Nucleus accumbens (tissue), 56 donors: ENCODE results near the gene SLC2A11.
"Not testable (repeated sequence)": the region's sequence is repeated elsewhere in the genome, so short reads cannot be mapped to it uniquely, and the experiment has no call there.

Experiments used
- DNase-seq, 56 donors: peaks; one replicate each; lab custom pipeline; 2025; lab: John Stamatoyannopoulos, UW

SLC2A11 gene

DNA sequence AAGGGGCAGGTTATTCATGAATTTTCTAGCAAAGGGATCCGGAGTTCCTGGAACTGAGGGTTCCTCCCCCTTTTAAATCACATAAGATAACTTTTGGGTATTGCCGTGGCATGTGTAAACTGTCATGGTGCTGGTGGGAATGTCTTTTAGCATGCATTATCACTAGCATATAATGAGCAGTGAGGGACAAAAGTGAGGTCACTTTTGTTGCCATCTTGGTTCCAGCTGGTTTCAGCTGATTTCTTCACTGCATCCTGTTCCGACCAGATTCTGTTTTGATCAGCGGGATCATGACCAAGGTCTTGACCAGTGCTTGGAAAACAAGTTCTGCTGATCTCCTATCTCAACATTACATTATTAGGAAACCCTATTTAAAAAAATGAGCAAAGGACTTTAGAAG lies 43.9 kb downstream of the SLC2A11 start:
- DNase-seq = no peak

DNA sequence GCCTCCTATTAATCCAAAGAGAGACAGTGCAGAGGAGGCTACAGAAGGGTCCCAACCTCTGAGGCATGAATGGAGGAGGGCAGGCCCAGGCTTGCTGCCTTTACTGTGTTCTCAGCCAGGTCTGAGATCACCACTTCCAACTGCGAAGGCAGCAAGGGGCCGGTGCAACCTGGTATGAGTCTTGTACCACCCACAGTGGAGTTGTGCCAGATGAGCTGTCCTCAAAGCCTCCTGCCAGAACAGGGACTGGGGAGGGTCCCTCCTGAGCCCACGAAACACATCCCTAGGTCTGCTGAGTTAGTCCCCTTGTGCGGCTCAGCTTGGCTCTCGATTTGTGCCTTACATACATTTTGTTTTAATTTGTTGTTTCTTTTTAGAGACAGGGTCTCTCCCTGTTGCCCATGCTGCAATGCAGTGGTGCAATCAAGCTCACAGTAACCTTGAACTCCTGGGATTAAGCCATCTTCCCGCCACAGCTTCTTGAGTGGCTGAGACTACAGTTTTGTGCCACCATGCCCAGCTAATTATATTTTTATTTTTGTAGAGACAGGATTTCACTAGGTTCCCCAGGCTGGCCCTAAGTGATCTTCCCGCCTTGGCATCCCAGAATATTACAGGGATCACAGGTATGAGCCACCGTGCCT lies 45.8 kb downstream of the SLC2A11 start:
- no peak for DNase-seq

DNA sequence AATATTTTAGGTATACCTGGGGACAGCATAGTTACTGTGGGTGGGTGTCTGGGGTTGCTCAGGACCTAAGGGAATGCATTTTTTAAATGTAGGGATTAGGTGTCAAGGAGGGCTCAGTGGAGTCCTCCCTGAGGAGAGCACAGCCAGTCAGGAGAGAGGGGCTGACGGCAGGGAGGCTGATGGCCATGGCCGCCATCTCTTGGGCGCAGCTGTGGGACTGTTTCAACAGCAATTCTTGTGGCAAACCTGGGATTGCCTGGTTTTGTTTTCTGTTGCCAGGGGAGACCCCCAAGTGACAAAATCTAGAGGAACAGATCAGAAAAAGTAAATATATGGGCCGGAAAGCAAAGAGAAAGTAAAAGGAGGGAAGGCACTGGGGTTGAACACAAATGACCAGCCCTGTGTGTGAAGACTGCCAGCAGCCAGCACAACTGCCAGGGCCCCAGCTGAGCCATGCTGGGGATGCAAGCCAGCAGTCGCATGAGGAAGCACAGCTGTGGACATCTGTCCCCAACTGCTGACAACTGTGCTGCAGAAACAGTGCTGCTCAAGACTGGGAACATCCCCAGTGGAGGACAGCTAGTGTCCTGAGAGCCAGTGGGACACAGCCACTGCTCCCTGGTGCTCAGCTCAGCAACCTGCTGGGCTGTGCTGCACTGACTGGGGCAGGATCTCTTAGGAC lies 47.0 kb downstream of the SLC2A11 start:
- peak in 52 of 56 donors; percentile 14 to 87 (median 67) for DNase-seq

DNA sequence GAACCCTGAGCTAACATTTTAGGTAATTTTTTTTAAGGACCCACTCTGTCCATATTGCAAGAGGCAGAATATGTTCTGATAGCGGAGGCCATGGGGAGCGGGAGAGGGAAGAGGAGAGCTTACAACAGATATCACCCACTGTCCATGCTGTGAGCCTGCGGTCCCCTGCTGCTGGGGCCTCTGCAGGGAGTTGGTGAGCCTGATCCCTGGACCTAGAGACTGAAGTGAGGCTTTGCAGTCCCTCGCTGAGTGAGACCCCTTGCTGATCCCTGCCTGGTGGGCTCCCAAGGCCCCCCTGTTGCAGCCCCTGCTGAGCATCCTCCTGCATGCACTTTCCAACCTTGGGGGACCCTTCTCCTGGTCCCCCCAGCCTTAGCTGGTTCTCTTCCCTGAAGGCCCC lies 49.0 kb downstream of the SLC2A11 start:
- no peak for DNase-seq

DNA sequence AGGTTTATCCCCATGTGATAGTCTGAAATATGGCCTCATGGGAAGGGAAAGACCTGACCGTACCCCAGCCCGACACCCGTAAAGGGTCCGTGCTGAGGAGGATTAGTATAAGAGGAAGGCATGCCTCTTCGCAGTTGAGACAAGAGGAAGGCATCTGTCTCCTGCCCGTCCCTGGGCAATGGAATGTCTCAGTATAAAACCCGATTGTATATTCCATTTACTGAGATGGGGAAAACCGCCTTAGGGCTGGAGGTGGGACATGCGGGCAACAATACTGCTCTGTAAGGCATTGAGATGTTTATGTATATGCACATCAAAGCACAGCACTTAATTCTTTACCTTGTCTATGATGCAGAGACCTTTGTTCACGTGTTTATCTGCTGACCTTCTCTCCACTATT lies 49.7 kb downstream of the SLC2A11 start:
- DNase-seq = not testable (repeated sequence)

DNA sequence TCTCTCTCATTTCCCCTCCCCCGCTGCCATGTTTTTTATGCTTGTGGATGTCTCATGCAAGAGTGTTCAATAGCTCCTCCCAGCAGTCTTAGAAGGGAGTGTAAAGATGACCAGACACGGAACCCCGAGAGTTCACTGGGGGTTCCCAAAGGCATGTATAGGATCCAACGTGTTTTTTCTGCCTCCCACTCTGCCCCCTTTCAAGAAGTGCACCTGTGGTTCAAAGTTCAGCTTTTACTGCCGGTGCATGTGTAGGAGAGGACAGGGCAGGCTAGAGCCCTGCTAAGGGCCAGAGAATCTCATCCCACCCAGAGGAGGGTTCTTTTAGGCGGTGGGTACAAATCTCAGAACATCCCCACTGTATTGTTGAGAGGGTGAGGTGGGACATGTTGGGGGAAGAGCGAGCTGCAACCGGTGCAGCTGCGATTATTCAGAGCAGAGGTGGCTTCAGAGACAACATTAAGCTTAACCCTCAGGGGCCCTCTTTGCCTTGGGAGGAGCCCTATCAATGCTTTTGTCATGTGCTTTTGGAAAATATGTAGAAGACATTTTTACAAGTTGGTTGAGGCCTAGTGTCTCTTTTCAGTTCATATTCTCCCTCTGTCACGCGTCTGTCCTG lies 51.0 kb downstream of the SLC2A11 start:
- no peak for DNase-seq

DNA sequence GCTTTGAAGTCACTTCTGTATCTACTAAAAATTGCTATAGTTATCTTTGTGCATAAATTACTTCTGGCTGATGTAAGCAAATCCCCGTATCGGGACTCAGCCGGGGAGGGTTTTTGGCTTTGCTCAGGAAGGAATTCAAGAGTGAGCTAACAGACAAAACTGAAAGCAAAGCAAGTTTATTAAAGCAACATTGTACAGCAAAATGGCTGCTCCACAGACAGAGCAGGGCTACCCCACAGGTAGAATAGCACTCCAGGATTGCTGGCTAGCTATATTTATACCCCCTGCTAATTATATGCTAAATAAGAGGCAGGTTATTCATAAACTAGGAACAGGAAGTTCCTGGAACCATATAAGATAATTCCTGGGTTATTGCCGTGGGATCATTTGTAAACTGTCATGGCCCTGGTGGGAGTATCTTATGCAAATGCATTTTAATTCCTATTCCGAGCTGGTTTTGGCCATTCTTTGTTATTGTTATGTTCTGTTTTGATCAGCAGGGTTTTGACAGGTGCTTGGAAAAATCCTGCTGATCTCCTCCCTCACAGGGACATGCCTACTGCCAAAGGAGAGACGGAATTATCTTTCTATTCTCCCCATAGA lies 51.7 kb downstream of the SLC2A11 start:
- DNase-seq = no peak

DNA sequence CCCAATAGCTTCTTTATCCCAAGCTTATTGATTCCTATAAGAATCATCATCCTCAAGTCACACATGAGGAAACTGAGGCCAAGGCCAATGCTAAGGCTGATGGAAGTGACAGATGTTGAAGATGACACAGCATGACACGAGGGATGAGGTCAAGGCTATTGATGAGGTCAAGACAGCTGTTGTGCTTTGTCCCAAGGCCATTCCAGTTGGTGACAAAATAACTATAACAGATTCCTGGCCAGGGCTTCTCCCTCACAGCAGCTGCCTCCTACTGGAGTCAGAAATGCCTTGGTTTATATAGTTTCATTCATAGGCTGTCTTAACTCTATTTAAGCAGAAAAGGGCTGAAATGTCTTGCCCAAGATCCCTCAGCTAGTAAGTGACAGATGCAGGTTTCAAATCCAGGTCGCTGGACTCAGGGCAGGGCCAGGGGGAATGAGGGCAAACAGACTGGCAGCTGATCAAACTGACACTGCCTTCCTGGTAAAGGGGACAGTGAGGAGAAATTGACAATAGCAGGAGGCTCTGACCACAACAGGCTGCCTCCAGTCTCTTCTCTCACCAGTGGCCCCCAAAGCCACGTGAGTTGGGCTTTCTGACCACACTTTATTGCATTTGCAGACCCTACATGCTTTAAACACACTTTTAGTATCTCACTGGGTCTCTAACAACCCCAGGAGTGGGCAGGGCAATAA lies 53.0 kb downstream of the SLC2A11 start:
- no peak for DNase-seq

DNA sequence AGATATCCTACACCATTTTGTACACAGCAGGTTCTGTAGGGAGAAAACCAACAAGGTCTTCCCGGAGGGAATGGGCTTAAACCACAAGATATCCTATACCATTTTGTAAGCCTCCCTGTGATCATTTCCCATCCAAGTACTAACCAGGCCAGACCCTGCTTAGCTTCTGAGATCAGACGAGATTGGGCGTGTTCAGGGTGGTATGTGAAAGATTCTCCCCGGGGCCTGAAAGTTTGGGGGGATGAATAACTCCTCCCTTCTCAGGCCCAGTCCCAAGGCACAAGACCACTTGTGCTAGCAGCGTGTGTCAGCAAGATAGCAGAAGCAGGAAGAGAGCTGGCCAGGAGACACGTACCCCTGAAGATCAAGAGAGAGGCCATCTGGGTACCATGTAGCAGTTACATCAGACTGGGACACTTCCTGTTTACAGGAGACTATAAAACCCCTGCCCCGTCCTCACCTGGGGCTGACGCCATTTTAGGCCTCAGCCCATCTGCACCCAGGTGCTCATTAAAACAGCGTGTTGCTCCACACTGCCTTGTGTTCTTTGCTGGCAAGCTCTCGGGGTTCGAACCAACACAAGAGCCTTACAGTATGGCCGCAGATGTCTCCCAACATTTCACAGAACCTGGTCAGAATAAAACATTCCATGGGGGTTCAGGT lies 53.8 kb downstream of the SLC2A11 start:
- DNase-seq = no peak

DNA sequence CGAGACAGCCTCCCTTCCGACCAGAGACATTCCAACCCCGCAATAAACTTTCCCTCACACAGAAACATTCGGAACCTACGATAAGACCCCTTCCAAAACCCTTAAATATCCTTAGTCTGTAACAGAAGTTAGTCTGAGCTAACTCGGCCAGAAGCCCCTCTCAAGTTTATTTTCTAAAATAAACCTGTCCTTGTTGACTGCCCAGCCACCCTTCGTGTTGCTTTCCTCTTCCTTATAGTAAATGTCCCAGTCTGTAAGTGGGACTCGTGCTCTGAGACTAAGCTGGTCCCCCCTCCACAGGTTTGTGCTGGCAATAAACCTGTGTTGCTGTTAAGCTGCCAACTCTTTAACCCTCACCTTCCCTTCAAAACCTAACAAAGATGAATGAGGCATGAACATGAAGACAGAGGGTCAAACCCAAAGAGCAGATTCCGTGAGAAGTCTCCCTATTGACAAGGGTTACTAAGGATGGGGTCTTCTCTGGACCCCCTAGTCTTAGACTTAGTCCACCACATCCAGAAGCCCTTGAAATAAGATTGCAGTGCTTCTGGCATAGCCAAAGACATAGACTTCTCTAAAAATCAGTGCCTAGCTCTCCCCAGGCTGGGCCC lies 54.7 kb downstream of the SLC2A11 start:
- no peak for DNase-seq

DNA sequence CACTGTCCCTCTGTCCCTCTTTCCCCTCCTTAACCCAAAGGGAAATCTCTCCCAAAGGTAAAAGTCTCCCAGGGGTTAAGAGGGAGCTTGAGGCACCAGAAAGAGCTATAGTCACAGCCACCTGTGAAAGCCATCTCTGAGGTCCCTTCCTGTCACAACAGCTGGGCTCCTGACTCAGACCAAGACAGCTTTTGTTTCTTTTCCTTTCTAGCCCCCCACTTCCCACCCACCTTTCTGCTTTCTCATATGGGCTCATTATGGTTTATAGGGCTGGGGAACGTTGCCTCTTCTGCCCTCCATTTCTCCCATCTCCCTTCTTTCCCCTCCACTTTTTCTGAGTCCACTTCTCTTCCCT lies 55.6 kb downstream of the SLC2A11 start:
- DNase-seq = no peak

DNA sequence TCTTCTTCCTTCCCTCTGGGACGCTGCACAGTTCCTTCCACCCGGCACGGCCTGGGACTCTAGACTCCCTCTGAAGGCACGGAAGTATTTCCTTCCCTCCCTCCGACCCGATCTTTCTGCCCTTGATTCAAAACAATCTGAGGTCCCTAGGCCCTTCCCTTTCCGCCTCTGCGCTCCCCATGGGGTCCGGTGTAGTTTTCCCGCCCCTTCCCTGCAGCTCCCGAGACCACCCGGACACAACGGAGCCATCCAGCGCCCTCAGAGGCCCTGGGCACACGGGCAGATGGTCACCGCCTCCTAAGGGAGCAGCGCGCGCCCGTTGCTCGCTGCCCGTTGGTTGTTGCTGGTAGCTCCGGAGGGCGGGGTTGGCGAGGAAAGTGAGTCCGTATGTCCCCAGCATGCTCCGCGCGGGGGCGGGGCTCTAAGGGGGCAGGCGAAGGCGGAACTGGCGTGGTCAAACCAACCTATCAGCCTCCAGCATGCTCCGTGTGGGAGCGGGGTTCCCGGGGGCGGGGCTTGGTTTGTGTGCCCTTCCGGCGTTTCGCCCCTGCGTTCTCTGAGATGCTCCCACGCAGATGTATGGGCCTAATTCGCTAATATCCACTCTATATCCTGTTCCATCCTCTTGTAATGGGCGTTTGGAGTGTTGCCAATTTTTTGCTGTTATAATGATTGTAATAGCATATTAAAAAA lies 56.1 kb downstream of the SLC2A11 start:
- DNase-seq = peak; percentile 72 to 100 (median 98)

DNA sequence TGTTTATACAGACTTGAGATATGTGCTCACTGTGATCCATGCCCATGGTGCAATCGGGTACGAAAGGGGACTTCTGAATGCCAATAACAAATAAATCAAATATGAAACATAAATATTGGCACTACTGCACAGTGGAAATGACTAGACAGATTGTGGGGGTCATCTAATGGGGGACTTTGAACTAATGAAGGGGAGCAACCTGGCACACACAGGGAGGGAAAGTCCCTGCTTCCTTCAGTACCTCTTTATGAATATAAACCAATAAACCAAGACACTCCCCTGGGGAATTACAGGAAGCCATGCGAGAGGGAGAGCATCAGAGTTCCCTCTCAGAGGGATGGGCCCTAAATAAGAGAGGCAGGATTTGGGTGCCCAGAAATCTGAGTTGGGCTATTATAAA lies 57.6 kb downstream of the SLC2A11 start:
- no peak for DNase-seq

DNA sequence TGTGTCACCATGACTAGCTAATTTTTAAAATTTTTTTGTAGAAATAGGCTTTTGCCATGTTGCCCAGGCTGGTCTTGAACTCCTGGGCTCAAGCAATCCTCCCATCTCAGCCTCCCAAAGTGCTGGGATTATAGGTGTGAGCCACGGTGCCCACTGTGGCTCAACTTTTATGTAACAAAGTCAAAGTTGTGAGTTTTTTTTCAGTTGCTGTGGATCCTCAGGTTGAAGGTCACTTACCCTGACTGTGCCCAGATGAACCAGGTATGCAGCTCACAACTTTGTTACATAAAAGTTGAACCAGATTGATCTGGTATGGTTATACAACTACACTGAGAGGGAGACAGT lies 62.6 kb downstream of the SLC2A11 start:
- not testable (repeated sequence) for DNase-seq

DNA sequence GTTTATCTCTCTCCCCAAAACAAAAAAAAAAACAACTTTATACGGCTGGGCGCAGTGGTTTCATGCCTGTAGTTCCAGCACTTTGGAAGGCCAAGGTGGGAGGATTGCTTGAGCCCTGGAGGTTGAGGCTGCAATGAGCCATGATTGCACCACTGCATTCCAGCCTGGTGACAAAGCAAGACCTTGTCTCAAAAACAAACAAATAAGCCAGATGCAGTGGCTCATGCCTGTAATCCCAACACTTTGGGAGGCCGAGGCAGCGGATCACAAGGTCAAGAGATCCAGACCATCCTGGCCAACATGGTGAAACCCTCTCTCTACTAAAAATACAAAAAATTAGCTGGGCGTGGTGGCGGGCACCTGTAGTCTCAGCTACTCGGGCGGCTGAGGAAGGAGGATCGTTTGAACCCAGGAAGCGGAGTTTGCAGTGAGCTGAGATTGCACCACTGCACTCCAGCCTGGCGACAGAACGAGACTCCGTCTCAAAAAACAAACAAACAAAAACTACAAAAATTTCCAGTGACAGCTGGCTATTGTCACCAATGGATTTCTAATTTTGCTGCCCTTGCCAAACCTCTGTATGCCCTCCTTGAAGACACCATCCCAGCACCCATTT lies 64.0 kb downstream of the SLC2A11 start:
- DNase-seq = not testable (repeated sequence)

DNA sequence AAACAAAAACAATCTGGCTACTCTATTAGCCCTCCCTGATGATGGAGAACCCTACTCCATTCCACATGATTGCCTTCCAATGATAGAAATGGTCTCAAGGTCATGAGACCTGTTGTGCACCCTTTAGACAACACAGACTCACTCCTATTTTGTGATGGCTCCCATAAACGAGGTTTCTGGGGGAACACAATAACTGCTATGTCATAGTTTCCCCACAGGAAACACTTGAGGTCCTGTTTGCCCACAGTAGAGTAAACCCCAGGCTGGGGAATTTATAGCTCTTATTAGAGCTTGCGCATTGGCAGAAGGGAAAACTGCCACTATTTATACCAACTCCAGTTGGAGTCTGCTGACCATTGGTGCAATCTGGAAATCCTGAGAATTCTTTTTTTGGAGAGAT lies 65.2 kb downstream of the SLC2A11 start:
- no peak for DNase-seq

DNA sequence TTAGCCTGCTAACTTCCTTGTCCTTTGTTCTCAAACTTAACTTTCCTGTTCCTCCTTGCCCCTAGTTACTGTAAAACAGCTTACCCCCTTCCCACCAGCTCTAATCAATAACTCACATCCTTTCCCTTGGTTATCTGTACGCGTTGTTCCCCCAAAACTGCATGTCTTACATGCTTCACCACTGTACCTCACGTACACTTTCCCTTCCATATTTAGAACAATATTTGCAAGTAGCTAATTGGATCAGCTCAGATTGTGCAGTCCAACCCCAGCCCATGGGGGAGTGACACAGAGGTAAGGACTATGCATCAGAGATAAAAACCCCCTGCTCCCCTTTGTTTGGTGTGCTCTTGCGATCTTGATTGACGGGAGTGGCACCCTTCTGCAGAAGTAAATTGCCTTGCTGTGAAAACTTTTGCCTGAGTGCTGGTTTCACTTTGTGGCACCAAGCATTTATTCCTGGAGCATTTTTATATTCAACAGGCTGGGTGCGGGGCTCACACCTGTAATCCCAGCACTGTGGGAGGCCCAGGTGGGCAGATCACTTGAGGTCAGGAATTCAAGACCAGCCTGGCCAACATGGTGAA lies 67.4 kb downstream of the SLC2A11 start:
- no peak for DNase-seq

DNA sequence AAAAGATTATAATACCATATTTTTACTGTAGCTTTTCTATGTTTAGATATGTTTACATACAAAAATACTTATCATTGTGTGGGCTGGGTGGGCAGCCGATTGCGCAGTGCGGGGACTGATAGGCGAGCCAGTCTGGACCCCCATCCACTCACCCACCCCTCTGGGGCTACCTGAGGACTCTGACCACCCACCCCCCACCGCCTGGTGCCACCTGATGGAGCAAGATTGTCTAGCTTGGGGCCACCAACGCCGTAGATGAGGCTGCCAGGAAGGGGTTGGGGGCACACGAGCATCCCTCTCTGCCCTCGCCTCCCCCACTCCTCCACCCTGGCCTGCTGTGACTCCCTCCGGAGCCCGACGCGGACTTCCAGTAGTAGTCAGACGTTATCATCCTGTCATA lies 68.9 kb downstream of the SLC2A11 start:
- no peak for DNase-seq
